ENCODE results near the gene TSPAN13.

Gene TSPAN13

DNA sequence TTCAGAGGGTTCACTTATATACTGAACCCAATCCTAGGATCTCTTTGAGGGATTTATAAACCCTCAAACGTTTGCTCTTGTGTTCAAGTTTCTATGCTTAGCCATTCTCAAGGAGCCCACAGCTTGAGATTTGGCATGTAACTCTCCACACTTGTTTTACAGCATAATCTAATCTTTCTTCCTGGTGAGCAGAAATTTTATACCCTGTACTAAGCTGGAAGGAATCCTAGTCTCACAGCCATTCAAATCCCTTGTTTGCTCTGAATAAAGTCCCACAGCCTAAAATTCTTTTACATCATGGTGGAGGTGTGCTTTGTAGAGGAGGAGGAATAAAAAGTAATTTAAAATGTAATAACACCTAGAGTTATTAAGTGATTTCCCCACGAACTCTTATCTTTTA lies 56.6 kb downstream of the TSPAN13 start:
- in situ Hi-C loops (cut with MboI; ENCODE audit: low sequenced_read_pairs) = no loop called here

DNA sequence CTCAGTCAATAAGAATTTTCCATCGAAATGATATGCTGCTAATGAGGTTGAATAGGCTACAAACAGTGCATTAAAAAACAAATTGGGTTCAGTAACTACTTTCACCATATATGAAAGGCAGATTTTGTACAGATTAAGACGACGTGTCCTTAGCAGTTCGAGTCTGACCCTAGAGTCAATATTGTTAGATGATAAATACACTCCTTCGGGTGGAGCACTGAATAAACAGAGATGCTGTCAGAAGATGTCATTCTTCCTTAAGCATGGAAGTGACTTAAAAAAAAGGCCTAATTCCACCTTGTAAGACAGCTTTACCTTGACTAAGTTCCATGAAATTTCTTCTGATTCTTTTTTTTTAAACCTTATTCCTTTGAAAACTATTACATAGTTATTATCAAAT lies 57.0 kb downstream of the TSPAN13 start:
- in situ Hi-C loops (cut with MboI; ENCODE audit: low sequenced_read_pairs) = no loop called here

DNA sequence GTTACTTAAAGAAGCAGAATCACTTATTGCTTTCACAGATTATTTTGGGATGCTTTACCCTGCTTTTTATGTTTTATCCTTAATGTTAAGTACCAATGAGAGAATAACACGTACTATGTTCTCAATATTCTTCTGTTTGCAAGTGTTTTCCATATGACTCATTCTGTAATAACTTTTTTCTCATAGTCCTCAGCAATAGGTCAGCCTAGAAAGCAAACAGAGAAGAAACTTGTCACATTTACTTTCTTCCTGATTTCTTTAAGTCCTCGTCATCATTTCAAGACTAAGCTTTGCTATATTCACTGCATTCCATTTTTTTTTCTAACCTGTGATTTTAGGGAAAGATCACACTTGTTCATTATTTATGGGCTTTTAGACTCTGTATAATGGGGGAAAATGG lies 58.0 kb downstream of the TSPAN13 start:
- in situ Hi-C loops (cut with MboI; ENCODE audit: low sequenced_read_pairs) = no loop called here

DNA sequence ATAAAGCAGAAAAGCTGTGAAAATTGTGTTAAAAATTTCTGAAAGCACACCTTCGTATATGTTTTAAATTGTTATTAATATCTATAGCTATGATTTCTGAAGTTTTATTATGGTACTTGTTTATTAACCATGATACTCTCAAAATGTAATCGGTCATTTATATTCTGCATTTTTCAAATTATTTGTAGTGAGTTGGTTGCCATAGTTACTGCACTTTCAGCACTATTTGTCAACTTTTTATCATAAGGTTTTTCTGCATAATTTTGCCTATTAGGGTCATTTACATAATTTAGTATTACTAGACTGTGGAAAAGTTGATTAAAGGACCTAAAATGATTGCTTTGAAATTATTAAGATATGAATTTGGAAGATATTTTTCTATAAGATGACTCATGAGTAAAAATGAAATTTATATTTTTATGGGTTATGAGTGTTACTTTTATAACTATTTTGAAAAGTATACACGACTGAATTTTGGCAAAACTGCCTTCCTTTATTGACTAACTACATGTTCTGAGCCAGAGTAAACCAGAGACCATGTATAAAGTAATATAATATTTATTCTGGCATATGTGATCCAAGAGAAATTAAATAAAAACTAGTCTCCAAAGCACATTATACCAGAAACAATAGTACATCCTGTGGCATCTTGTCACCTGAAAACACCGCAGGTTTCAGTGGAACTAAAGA lies 59.1 kb downstream of the TSPAN13 start:
- in situ Hi-C loops (cut with MboI; ENCODE audit: low sequenced_read_pairs) = no loop called here

DNA sequence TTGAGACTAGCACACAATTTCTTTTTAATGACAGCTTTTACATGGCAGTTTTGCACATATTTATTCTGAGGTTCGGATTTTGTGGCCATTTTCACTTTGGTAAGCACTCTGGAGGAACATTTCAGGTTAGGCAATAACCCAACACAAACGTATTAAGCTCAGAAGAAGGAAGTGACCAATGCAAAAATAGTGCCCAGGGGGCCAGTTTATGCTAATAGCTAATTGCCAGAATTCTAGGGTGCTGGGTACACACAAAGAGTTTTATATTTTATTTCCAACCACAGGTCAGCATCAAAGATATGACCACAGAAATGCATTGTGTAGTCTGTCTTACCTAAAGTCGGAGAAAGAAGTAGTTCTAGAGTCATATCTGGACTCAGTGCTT lies 59.7 kb downstream of the TSPAN13 start:
- in situ Hi-C loops (cut with MboI; ENCODE audit: low sequenced_read_pairs) = no loop called here

DNA sequence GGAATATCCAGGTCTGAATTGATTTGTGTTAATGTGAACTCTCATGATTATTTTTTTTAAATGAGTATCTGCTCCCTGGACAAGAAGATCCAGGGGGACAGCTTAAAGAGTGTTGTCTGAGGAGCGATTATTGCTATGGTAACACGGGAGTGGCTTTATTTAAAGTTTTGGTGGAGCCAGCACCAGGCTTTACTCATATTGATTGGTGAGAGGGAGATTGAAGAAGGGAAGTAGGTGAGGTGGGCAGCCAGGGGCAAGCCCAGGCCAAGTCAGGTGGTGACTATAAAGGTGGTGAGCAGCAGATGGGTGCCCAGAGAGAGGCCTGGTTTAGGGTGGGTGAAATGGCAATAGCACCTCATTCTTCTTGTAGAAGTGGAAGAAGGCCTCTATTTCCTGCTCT lies 61.4 kb downstream of the TSPAN13 start:
- in situ Hi-C loops (cut with MboI; ENCODE audit: low sequenced_read_pairs) = no loop called here

DNA sequence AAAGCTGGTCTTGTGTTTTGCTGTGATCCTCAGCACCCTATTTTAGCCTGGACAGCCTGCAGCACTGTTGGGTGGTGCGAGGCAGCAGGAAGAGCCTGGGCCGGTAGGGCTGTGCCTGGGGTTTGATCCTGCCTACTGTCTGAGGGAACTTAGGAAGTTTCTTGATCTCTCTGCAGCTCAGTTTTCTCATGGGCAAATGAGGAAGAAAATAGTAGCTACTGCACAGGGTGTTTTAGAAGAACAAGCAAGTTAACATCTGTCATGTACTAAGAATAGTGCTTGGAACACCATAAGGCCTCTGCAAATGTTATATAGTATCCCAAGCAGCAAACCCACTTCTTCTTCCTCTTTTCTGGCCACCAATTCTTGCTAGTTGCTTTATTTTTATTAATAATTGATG lies 63.3 kb downstream of the TSPAN13 start:
- in situ Hi-C loops (cut with MboI; ENCODE audit: low sequenced_read_pairs) = no loop called here

DNA sequence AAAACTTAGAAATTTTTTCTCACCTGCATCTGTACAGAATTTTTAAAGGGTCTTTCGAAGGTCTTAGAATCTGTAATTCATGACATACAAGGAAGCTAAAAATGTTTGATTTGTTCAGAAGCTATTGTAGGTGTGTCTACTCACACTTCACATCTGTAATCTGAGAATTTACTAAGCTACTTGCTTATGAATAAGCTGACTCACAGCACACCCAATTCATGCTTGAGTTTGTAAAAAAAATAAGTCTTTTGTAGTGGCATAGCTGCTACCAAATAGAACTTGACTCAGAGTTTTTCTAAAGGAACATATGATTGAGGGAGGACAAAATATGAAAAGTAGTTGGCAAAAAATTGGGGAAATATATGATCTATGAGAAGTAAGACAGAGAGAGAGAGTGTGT lies 64.0 kb downstream of the TSPAN13 start:
- in situ Hi-C loops (cut with MboI; ENCODE audit: low sequenced_read_pairs) = no loop called here

DNA sequence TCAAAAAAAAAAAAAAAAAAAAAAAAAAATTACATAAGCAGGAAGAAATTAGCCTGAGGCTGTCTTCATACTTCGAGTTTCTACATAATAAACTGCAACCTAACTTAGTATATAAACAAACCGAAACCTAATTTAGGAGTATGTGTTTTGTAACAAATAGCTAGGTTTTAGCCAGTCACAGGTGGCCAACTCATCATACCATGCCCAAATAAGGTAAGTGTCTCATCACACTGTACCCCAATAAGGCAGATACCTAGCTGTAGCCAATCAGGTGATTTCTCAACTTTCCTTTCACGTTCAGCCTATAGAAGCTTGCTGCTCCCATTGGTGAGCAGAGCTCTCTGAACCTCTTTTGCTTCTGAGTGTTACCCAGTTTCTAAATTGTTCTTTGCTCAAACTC lies 65.2 kb downstream of the TSPAN13 start:
- in situ Hi-C loops (cut with MboI; ENCODE audit: low sequenced_read_pairs) = no loop called here

DNA sequence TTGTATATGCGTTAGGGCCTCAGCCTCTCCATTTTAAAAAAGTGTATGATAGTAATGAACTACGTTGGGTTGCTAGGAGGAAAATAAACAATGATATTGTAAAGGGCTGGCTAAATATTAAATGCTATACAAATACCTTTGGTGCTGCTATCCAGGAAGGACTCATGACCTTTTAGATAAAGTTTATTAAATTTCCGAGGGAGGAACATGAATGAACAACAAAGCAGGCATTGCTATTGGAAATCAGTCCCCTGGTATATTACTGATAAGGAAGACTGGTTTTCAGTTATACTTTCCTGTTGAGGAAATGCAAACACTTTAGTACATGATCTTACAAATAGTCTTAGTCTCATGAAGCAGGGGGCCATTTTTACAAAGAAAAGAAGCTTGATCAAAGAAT lies 68.5 kb downstream of the TSPAN13 start:
- in situ Hi-C loops (cut with MboI; ENCODE audit: low sequenced_read_pairs) = no loop called here

DNA sequence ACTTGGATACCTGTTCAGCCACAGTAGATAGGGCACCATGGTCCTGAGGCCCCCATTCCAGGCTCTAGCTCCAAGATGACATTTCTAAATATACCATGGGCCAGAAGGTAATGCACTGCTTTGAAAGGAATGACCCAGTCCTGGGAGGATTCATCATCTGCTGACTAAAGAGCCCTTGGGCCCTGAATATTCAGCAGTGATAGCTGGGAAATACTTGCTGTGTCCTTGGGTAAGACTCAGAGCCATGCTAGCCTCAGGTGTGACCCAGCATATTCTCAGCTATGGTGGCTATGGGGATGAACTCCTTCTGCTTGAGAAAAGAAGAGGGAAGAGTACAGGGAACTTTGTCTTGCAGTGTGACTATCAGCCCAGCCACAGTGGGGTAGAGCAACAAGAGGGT lies 72.5 kb downstream of the TSPAN13 start:
- in situ Hi-C loops (cut with MboI; ENCODE audit: low sequenced_read_pairs) = no loop called here

DNA sequence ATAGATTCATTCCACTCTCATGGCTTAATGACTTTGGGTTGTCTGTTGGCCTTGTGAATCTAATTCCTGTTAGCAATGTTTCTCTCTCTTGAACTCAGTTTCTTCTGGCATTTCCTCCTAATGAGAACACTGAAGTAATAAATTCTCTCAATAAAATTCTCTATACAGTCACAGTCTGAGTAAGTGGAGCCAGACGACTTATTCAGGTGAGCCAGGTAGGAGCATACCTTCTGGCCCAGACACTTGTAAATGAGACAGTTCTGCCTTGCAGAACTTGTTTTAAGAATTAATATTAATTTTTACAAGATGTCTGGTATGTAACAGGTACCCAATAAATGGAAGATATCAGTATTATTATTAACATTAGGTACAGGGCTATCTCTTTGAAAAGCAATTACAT lies 79.8 kb downstream of the TSPAN13 start:
- in situ Hi-C loops (cut with MboI; ENCODE audit: low sequenced_read_pairs) = no loop called here

Measured in HL-60/S4 (cell line).